ENCODE data around the gene FHDC1.

GRCh38 chr4:152989554-152989970 is 53.4 kb downstream of the FHDC1 start:
- TF ChIP-seq EP300 (IDR thresholded peaks at IDR 0.05; ENCODE audit: borderline replicate concordance) (no peak), TCF12 (IDR thresholded peaks at IDR 0.05; ENCODE audit: low read depth) (no peak), TAF1 (IDR thresholded peaks at IDR 0.05; ENCODE audit: low read depth) (no peak), CEBPB (IDR thresholded peaks at IDR 0.05) (no peak), YY1 (IDR thresholded peaks at IDR 0.05; ENCODE audit: low read depth) (no peak)

All from Ishikawa (cell line).